ENCODE data around the gene NR6A1.
A peak's percentile ranks its signal among the peaks of the same experiment; 100 is the strongest.

NR6A1 gene

GRCh38 chr9:124771021-124771866 lies at the start of gene NR6A1:
Gene NR6A1 (minus strand): TSS chr9:124771311.
- DNase-seq (ENCODE audit: low spot score) = peak; percentile 98

- no peak for DNase-seq (ENCODE audit: low spot score)
These were observed 47.5 kb upstream of the NR6A1 start for GRCh38 chr9:124818431-124819281.

- no peak for DNase-seq (ENCODE audit: low spot score)
These were observed 44.5 kb upstream of the NR6A1 start for GRCh38 chr9:124815601-124816000.

GRCh38 chr9:124814164-124814535 lies 43.0 kb upstream of the NR6A1 start:
- no peak for DNase-seq (ENCODE audit: low spot score)

- no peak for DNase-seq (ENCODE audit: low spot score)
These were observed 42.5 kb upstream of the NR6A1 start for GRCh38 chr9:124813501-124814163.

- no peak for DNase-seq (ENCODE audit: low spot score)
These were observed 41.9 kb upstream of the NR6A1 start for GRCh38 chr9:124813041-124813440.

GRCh38 chr9:124812441-124812876 lies 41.3 kb upstream of the NR6A1 start:
- DNase-seq (ENCODE audit: low spot score) = no peak

GRCh38 chr9:124810663-124811355 lies 39.7 kb upstream of the NR6A1 start:
- no peak for DNase-seq (ENCODE audit: low spot score)

GRCh38 chr9:124809741-124810500 lies 38.8 kb upstream of the NR6A1 start:
- no peak for DNase-seq (ENCODE audit: low spot score)

- DNase-seq (ENCODE audit: low spot score) = no peak
These were observed 38.1 kb upstream of the NR6A1 start for GRCh38 chr9:124809211-124809610.

- no peak for DNase-seq (ENCODE audit: low spot score)
These were observed 37.3 kb upstream of the NR6A1 start for GRCh38 chr9:124808246-124808956.

- DNase-seq (ENCODE audit: low spot score) = no peak
These were observed 34.1 kb upstream of the NR6A1 start for GRCh38 chr9:124805186-124805585.

- DNase-seq (ENCODE audit: low spot score) = no peak
These were observed 32.8 kb upstream of the NR6A1 start for GRCh38 chr9:124803911-124804310.

GRCh38 chr9:124802426-124802825 lies 31.3 kb upstream of the NR6A1 start:
- DNase-seq (ENCODE audit: low spot score) = no peak

GRCh38 chr9:124801356-124801755 lies 30.2 kb upstream of the NR6A1 start:
- no peak for DNase-seq (ENCODE audit: low spot score)

- DNase-seq (ENCODE audit: low spot score) = peak; percentile 77
These were observed 29.5 kb upstream of the NR6A1 start for GRCh38 chr9:124800306-124801259.

- DNase-seq (ENCODE audit: low spot score) = no peak
These were observed 28.3 kb upstream of the NR6A1 start for GRCh38 chr9:124799274-124800006.

- DNase-seq (ENCODE audit: low spot score) = no peak
These were observed 26.4 kb upstream of the NR6A1 start for GRCh38 chr9:124797343-124798103.

Measured in Ammon's horn (tissue), 1 donor.